HUES6 (cell line): ENCODE data around the gene STAU1.
"Not testable (repeated sequence)": the region's sequence is repeated elsewhere in the genome, so short reads cannot be mapped to it uniquely, and the experiment has no call there.

Experiments used
- H3K27ac ChIP-seq: 2 replicates; pipeline ENCODE4 v1.7.0; 2013; ENCODE audit warnings: low read depth, mild to moderate bottlenecking, low read length, inconsistent platforms
- H3K27me3 ChIP-seq: 2 replicates; pipeline ENCODE4 v1.6.1; 2013; ENCODE audit warnings: low read length; ENCODE audit not compliant: control insufficient read depth, insufficient read depth
- H3K36me3 ChIP-seq: 2 replicates; pipeline ENCODE4 v1.6.1; 2013; ENCODE audit warnings: low read length; ENCODE audit not compliant: control insufficient read depth, insufficient read depth
- H3K4me1 ChIP-seq: 2 replicates; pipeline ENCODE4 v1.6.1; 2013; ENCODE audit warnings: low read length; ENCODE audit not compliant: control insufficient read depth, insufficient read depth
- H3K4me3 ChIP-seq: 2 replicates; pipeline ENCODE4 v1.5.1; 2013; ENCODE audit warnings: low read depth, low read length
- H3K9ac ChIP-seq: one replicate; pipeline ENCODE4 v1.6.1; 2013; ENCODE audit warnings: mild to moderate bottlenecking, low read length
- H3K9me3 ChIP-seq: 2 replicates; pipeline ENCODE4 v1.6.1; 2013; ENCODE audit warnings: low read depth, low read length; ENCODE audit not compliant: control insufficient read depth, insufficient read depth

Gene STAU1

GRCh38 chr20:49179368-49180277, 8.5 kb downstream of the STAU1 start:
- no peak overlapping the region for H3K9ac ChIP-seq
- H3K4me3 ChIP-seq = no peak overlapping the region
- no peaks in the 10 kb centered on the region for H3K9me3 ChIP-seq
- peaks cover 10% of the 10 kb centered on the region for H3K36me3 ChIP-seq
- H3K27me3 ChIP-seq = no peaks in the 10 kb centered on the region
- no peak overlapping the region; the same call in 1 of the 2 replicates for H3K27ac ChIP-seq
- H3K4me1 ChIP-seq = peaks cover 3% of the 10 kb centered on the region; the same call in 1 of the 2 replicates

- Histone ChIP-seq H3K4me1 (no peaks in the 10 kb centered on the region), H3K4me3 (no peak overlapping the region), H3K9me3 (no peaks in the 10 kb centered on the region), H3K27me3 (no peaks in the 10 kb centered on the region), H3K36me3 (peaks cover 29% of the 10 kb centered on the region), H3K27ac (no peak overlapping the region), H3K9ac (no peak overlapping the region)
Observed at GRCh38 chr20:49174183-49174582, 14.0 kb downstream of the STAU1 start.

GRCh38 chr20:49172413-49172812, 15.7 kb downstream of the STAU1 start:
- H3K36me3 ChIP-seq = peaks cover 25% of the 10 kb centered on the region

GRCh38 chr20:49171909-49172308, 16.2 kb downstream of the STAU1 start:
- Histone ChIP-seq H3K9me3 (no peaks in the 10 kb centered on the region), H3K4me3 (no peak overlapping the region), H3K27ac (no peak overlapping the region), H3K4me1 (no peaks in the 10 kb centered on the region; the same call in 1 of the 2 replicates), H3K27me3 (no peaks in the 10 kb centered on the region), H3K36me3 (peaks cover 25% of the 10 kb centered on the region), H3K9ac (no peak overlapping the region)

More at GRCh38 chr20:49172413-49172812, 15.7 kb downstream of the STAU1 start:
- no peak overlapping the region for H3K27ac ChIP-seq
- no peaks in the 10 kb centered on the region for H3K27me3 ChIP-seq
- no peak overlapping the region for H3K9ac ChIP-seq
- H3K4me3 ChIP-seq = no peak overlapping the region
- H3K9me3 ChIP-seq = no peaks in the 10 kb centered on the region
- no peaks in the 10 kb centered on the region; the same call in 1 of the 2 replicates for H3K4me1 ChIP-seq

DNA sequence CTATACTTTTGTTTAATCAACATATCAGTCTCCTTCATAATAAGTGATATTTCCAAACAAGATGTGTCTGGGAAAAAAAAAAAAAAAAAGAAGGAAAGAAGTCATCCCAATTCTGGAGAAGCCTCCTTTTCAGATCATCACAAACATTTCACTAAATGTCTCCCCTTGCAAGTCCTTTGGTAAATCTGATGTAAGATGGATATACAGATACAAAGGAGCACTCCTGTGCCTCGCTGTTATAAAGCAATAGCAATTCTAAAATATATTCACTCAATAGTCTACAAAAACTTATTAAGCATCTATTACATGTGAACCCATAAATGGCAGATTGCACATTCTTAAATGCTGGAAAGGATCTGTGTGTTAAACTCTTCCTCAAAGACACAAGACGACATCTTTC, 17.4 kb downstream of the STAU1 start:
- no peak overlapping the region for H3K9ac ChIP-seq
- no peaks in the 10 kb centered on the region; the same call in 1 of the 2 replicates for H3K4me1 ChIP-seq
- no peak overlapping the region for H3K27ac ChIP-seq
- H3K4me3 ChIP-seq = no peak overlapping the region
- no peaks in the 10 kb centered on the region for H3K9me3 ChIP-seq
- H3K36me3 ChIP-seq = peaks cover 28% of the 10 kb centered on the region
- no peaks in the 10 kb centered on the region for H3K27me3 ChIP-seq

- H3K27me3 ChIP-seq = no peaks in the 10 kb centered on the region
- no peak overlapping the region for H3K27ac ChIP-seq
- no peaks in the 10 kb centered on the region; the same call in 1 of the 2 replicates for H3K4me1 ChIP-seq
- no peak overlapping the region for H3K9ac ChIP-seq
- no peaks in the 10 kb centered on the region for H3K9me3 ChIP-seq
- no peak overlapping the region for H3K4me3 ChIP-seq
- H3K36me3 ChIP-seq = peaks cover 35% of the 10 kb centered on the region
Observed at GRCh38 chr20:49169547-49169946, 18.6 kb downstream of the STAU1 start.

DNA sequence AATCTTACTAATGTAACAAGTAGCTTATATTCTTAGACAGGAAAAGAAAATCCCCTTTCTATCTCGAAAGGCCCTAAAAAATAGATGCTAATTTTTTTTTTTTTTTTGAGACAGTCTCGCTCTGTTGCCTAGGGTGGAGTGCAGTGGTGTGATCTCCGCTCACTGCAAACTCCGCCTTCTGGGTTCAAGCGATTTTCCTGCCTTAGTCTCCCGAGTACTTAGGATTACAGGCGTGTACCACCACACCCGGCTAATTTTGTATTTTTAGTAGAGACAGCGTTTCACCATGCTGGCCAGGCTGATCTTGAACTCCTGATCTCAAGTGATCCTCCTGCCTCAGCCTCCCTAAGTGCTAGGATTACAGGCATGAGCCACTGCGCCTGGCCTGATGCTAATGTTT, 19.3 kb downstream of the STAU1 start:
- not testable (repeated sequence) for H3K27ac ChIP-seq, H3K4me3 ChIP-seq, H3K27me3 ChIP-seq, H3K9ac ChIP-seq, H3K9me3 ChIP-seq, H3K4me1 ChIP-seq
- peaks cover 38% of the 10 kb centered on the region for H3K36me3 ChIP-seq

DNA sequence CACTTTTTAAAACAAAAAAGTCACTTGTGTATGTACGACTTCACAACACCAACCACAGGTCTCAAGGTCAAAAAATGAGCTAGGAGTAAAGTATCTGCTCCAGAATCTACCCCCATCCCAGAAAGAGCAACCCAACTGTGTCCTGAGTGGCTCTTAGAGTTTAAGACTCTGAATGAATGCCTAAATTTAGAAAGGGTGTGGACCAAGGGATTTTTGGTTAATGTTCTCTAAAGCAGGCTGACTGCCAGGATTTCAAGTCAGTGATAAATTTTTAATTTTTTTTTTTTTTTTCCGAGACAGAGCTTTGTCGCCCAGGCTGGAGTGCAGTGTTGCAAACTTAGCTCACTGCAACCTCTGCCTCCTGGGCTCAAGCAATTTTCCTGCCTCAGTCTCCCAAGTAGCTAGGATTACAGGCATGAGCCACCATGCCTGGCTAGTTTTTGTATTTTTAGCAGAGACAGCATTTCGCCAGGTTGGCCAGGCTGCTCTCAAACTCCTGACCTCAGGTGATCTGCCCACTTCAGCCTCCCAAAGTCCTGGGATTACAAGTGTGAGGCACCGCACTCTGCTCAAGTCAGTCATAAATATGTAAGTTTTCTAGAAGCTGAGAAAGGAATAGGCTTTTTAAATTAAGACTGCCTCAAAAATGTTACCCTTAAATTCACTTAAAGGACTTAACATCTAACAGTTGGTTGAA, 20.2 kb downstream of the STAU1 start:
- Histone ChIP-seq H3K9ac (no peak overlapping the region), H3K36me3 (peaks cover 33% of the 10 kb centered on the region), H3K4me1 (no peaks in the 10 kb centered on the region; the same call in 1 of the 2 replicates), H3K27me3 (no peaks in the 10 kb centered on the region), H3K4me3 (no peak overlapping the region), H3K9me3 (no peaks in the 10 kb centered on the region), H3K27ac (no peak overlapping the region)

- H3K27me3 ChIP-seq = no peaks in the 10 kb centered on the region
- H3K9ac ChIP-seq = no peak overlapping the region
- no peak overlapping the region for H3K27ac ChIP-seq
- no peaks in the 10 kb centered on the region; the same call in 1 of the 2 replicates for H3K4me1 ChIP-seq
- no peaks in the 10 kb centered on the region for H3K9me3 ChIP-seq
- no peak overlapping the region for H3K4me3 ChIP-seq
- peaks cover 24% of the 10 kb centered on the region for H3K36me3 ChIP-seq
Observed at GRCh38 chr20:49166534-49167449, 21.3 kb downstream of the STAU1 start.

DNA sequence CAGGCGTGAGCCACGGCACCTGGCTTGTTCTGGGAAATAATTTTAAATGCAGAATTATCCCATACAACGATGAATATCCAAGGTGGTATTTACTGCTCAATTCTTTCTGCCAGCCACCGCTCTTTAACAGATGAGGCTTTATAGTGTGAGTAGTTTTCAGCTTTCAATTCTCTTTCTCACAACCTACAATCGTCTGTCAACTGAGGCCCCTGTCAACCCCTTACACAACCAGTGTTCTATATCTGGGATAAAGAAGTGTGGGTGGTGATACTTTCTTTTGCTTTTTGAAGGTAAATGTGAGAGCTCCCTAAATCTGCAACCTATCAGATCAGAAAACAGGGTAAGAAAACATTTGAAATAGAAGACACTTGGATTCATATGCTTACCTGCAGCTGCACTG, 22.5 kb downstream of the STAU1 start:
- Histone ChIP-seq H3K27ac (no peak overlapping the region), H3K4me3 (no peak overlapping the region), H3K36me3 (peaks cover 27% of the 10 kb centered on the region), H3K9me3 (no peaks in the 10 kb centered on the region), H3K4me1 (no peaks in the 10 kb centered on the region; the same call in 1 of the 2 replicates), H3K9ac (no peak overlapping the region), H3K27me3 (no peaks in the 10 kb centered on the region)
